ENCODE data around the gene CD34.

DNA sequence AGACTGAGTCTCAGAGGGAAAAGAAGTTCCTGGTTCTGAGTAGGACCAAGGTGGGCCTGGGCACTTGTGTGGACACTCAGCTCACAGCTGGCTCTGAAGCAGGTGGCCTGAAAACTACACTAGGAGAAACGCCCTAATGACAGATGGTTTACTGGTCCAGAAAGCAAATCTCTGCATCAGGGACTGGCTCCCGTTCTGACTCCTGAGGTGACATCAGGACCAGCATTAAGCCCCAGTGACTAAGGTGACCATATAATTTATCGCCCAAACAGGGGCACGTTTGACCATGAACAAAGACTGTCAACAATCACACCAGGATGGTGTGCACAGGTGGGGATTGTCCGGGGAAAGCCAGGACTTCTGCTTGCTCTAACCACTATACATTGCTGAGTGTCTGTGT, 12.2 kb upstream of the CD34 start:
- TF ChIP-seq POLR2A (IDR thresholded peaks at IDR 0.05): no peak
- TF ChIP-seq, protein P1, sequence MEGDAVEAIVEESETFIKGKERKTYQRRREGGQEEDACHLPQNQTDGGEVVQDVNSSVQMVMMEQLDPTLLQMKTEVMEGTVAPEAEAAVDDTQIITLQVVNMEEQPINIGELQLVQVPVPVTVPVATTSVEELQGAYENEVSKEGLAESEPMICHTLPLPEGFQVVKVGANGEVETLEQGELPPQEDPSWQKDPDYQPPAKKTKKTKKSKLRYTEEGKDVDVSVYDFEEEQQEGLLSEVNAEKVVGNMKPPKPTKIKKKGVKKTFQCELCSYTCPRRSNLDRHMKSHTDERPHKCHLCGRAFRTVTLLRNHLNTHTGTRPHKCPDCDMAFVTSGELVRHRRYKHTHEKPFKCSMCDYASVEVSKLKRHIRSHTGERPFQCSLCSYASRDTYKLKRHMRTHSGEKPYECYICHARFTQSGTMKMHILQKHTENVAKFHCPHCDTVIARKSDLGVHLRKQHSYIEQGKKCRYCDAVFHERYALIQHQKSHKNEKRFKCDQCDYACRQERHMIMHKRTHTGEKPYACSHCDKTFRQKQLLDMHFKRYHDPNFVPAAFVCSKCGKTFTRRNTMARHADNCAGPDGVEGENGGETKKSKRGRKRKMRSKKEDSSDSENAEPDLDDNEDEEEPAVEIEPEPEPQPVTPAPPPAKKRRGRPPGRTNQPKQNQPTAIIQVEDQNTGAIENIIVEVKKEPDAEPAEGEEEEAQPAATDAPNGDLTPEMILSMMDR (IDR thresholded peaks at IDR 0.05): no peak

Measured in uterus (tissue), 2 donors.